ENCODE measurements around the gene FRAT1. TPM values are rescaled to one million over a fixed set of nuclear protein-coding genes. Genes with fewer than 3 reads are reported as not detected.

FRAT1 gene
- polyA plus RNA-seq, 1 of the 3 experiments (the other 2 are of a cell fraction): 1.8 TPM

DNA sequence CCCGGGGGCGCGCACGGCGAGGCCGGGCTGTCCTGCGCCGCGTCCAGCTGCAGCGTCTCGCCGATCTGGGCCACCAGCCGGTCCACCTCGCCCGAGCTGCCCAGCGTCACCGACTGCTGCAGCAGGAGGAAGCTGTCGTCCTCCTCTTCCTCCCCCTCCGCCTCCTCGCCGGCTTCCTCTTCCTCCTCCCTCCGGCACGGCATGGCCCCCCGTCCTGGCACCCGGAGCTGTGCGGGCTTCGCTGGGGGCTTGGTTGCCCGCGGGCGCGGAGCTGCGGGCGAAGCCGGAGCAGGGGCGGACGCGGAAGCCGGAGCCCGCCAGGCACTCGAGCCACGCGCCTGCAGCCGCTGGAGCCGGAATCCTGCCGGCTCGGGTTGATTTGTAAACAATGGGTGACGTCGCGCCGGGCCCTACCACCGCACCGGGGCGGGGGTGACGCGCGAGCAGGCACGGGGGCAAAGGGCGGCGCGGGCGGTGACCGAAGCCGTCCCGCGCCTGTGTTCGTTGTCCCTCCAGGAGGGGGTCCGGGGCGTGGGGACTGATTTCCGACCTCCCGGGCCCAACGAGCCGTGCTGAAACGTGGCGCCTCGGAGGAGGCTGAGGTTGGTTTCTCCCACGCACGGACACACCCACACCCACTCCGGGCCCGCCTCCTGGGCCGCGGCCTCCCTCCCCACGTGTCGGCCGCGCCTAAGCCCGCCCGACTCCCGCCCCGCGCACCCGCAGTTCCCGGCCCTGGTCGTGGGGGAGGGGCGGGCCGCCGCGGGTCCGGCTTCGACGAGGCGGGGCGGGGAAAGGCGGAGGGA, 15.5 kb downstream of the FRAT1 start, which contains the start of gene FRAT2:
FRAT2 (minus strand) TSS at position 360 of the 806 bp plus-strand sequence; CDS start at position 203, 157 bp downstream.
- CTCF ChIA-PET: interaction anchor here (0.8 to 4.2 kb wide), 4 partner anchors 15 to 56 kb away, joined by 3 to 31 read pairs (median 10); partner anchors contain the start of genes ARHGAP19 and FRAT1
- peak; percentile 99 for DNase-seq
- no peaks in the 10 kb centered on the region for H3K27me3 ChIP-seq (ENCODE audit: insufficient read depth)
- H3F3A ChIP-seq (replicated peaks; ENCODE audit: insufficient read depth): peaks cover 19% of the 10 kb centered on the region
- H3K9me3 ChIP-seq: no peaks in the 10 kb centered on the region
- peaks cover 0 to 21% of the 10 kb centered on the region in 2 experiments; a peak in 1 of 4 replicates for H3K4me1 ChIP-seq (ENCODE audit: control insufficient read depth in 1 of 2, insufficient read depth in 2 of 2, low read depth in 1 of 2, low read length in 1 of 2)
- POLR2A ChIA-PET: interaction anchor here (0.8 to 1.2 kb wide), 2 partner anchors 15 to 56 kb away, joined by 3 read pairs; no protein-coding TSS in a partner anchor
- under 1% methylated on average over 64 of the region's 103 CpGs for WGBS (ENCODE audit: low lambda C conversion rate)
- H3K27ac ChIP-seq (ENCODE audit: low read depth in 2 of 2, low read length in 1 of 2): peak within 1 kb of the TSS; percentile 76 to 97
- H3K4me2 ChIP-seq: peak within 1 kb of the TSS; percentile 94
- H3K9me2 ChIP-seq: no peaks in the 10 kb centered on the region
- peak within 1 kb of the TSS; percentile 77 to 83 for H3K4me3 ChIP-seq (ENCODE audit: low read depth in 2 of 2, low read length in 1 of 2)
- peak within 1 kb of the TSS; percentile 89; the same call in 1 of the 2 replicates for H2AFZ ChIP-seq (ENCODE audit: low read depth)
- H3K9ac ChIP-seq: peak within 1 kb of the TSS; percentile 98
- peaks cover 7% of the 10 kb centered on the region; the same call in 1 of the 2 replicates for H4K20me1 ChIP-seq (ENCODE audit: insufficient read depth)
- H3K79me2 ChIP-seq (ENCODE audit: insufficient read depth): no peaks in the 10 kb centered on the region; the same call in 1 of the 2 replicates
- H3K36me3 ChIP-seq (replicated peaks in 1 of 2; ENCODE audit: control insufficient read depth in 1 of 2, insufficient read depth in 2 of 2, low read length in 1 of 2): no peaks in the 10 kb centered on the region
- TF ChIP-seq, protein P1, sequence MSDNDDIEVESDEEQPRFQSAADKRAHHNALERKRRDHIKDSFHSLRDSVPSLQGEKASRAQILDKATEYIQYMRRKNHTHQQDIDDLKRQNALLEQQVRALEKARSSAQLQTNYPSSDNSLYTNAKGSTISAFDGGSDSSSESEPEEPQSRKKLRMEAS (IDR thresholded peaks at IDR 0.05; ENCODE audit: low read depth): peak; percentile 86
- TF ChIP-seq MXI1 (IDR thresholded peaks at IDR 0.05; ENCODE audit: low read depth, low read length) (peak; percentile 96), RXRA (IDR thresholded peaks at IDR 0.05; ENCODE audit: borderline replicate concordance, low read depth) (no peak), YY1 (IDR thresholded peaks at IDR 0.05; ENCODE audit: low read depth) (no peak), TCF12 (IDR thresholded peaks at IDR 0.05) (no peak), ELF1 (IDR thresholded peaks at IDR 0.05) (peak; percentile 50; the same call in 1 of the 2 replicates), POLR2AphosphoS5 (IDR thresholded peaks at IDR 0.05; ENCODE audit: low read depth, low read length) (peak; percentile 3; the same call in 1 of the 2 replicates), RAD21 (IDR thresholded peaks at IDR 0.05; ENCODE audit: low read length) (no peak), EZH2phosphoT487 (IDR thresholded peaks at IDR 0.05; ENCODE audit: borderline replicate concordance, low read depth) (no peak), FOXJ3 (CRISPR knock-in tag; IDR thresholded peaks at IDR 0.05) (no peak), PBX3 (IDR thresholded peaks at IDR 0.05) (no peak), CHD2 (IDR thresholded peaks at IDR 0.05; ENCODE audit: low read length, partially characterized antibody) (peak; percentile 78), NFIC (IDR thresholded peaks at IDR 0.05; ENCODE audit: borderline replicate concordance) (no peak), RFX5 (IDR thresholded peaks at IDR 0.05; ENCODE audit: low read length) (no peak), MEF2A (IDR thresholded peaks at IDR 0.05; ENCODE audit: borderline replicate concordance, low read depth) (no peak), REST (IDR thresholded peaks at IDR 0.05; ENCODE audit: low read depth, low read length) (no peak), GABPA (IDR thresholded peaks at IDR 0.05; ENCODE audit: low read depth) (peak; percentile 24; the same call in 1 of the 2 replicates), GATA2 (CRISPR knock-in tag; IDR thresholded peaks at IDR 0.05) (no peak), JUND (IDR thresholded peaks at IDR 0.05) (peak; percentile 57; the same call in 1 of the 2 replicates)
- TF ChIP-seq, protein P2, sequence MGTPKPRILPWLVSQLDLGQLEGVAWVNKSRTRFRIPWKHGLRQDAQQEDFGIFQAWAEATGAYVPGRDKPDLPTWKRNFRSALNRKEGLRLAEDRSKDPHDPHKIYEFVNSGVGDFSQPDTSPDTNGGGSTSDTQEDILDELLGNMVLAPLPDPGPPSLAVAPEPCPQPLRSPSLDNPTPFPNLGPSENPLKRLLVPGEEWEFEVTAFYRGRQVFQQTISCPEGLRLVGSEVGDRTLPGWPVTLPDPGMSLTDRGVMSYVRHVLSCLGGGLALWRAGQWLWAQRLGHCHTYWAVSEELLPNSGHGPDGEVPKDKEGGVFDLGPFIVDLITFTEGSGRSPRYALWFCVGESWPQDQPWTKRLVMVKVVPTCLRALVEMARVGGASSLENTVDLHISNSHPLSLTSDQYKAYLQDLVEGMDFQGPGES (IDR thresholded peaks at IDR 0.05; ENCODE audit: low read depth, low read length): no peak
- TF ChIP-seq, protein P3, sequence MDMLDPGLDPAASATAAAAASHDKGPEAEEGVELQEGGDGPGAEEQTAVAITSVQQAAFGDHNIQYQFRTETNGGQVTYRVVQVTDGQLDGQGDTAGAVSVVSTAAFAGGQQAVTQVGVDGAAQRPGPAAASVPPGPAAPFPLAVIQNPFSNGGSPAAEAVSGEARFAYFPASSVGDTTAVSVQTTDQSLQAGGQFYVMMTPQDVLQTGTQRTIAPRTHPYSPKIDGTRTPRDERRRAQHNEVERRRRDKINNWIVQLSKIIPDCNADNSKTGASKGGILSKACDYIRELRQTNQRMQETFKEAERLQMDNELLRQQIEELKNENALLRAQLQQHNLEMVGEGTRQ (IDR thresholded peaks at IDR 0.05; ENCODE audit: borderline replicate concordance, low read depth, low read length): peak; percentile 17; the same call in 1 of the 2 replicates
- TF ChIP-seq, protein P4, sequence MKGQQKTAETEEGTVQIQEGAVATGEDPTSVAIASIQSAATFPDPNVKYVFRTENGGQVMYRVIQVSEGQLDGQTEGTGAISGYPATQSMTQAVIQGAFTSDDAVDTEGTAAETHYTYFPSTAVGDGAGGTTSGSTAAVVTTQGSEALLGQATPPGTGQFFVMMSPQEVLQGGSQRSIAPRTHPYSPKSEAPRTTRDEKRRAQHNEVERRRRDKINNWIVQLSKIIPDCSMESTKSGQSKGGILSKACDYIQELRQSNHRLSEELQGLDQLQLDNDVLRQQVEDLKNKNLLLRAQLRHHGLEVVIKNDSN (IDR thresholded peaks at IDR 0.05; ENCODE audit: borderline replicate concordance, low read depth): peak; percentile 68; the same call in 1 of the 2 replicates
- TF ChIP-seq, protein P5, sequence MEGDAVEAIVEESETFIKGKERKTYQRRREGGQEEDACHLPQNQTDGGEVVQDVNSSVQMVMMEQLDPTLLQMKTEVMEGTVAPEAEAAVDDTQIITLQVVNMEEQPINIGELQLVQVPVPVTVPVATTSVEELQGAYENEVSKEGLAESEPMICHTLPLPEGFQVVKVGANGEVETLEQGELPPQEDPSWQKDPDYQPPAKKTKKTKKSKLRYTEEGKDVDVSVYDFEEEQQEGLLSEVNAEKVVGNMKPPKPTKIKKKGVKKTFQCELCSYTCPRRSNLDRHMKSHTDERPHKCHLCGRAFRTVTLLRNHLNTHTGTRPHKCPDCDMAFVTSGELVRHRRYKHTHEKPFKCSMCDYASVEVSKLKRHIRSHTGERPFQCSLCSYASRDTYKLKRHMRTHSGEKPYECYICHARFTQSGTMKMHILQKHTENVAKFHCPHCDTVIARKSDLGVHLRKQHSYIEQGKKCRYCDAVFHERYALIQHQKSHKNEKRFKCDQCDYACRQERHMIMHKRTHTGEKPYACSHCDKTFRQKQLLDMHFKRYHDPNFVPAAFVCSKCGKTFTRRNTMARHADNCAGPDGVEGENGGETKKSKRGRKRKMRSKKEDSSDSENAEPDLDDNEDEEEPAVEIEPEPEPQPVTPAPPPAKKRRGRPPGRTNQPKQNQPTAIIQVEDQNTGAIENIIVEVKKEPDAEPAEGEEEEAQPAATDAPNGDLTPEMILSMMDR (IDR thresholded peaks at IDR 0.05): no peak

All from SK-N-SH (cell line).